ENCODE measurements around the gene FXYD2. TPM values are rescaled to one million over a fixed set of nuclear protein-coding genes. Genes with fewer than 3 reads are reported as not detected.

FXYD2 gene
- total and polyA plus RNA-seq, 2 of the 13 experiments (the other 11 are each of a cell fraction or from before 2014, with no cell fraction given), result 45.9 to 106 TPM

- TF ChIP-seq ZNF576 (CRISPR knock-in tag; IDR thresholded peaks at IDR 0.05), result no peak
Observed at GRCh38 chr11:117837791-117838190, 13.2 kb upstream of the FXYD2 start (continued).

GRCh38 chr11:117837070-117837776 is 12.7 kb upstream of the FXYD2 start:
- no peaks in the 10 kb centered on the region for H3K79me2 ChIP-seq (ENCODE audit: insufficient read depth, low read length)
- in situ Hi-C loops (cut with HindIII; ENCODE audit: extremely low pct_ligation_motif_present, low pct_unique_long_range_greater_than_20kb) (loop anchor here (10.0 kb wide), 1 partner anchor 218 kb away; no protein-coding TSS in a partner anchor), intact Hi-C loops (cut with micrococcal nuclease; ENCODE audit: unreplicated experiment) (no loop called here)
- FAIRE-seq (no peak), DNase-seq (ENCODE audit: low spot score) (no peak), ATAC-seq (no peak)
- no peak overlapping the region for H2AFZ ChIP-seq (ENCODE audit: low read length)
- WGBS (ENCODE audit: low lambda C conversion rate), result 24% methylated on average over 14 of the region's 18 CpGs
- peaks cover 26% of the 10 kb centered on the region for H3K4me1 ChIP-seq (ENCODE audit: insufficient read depth, low read length)
- H3K9me3 ChIP-seq (ENCODE audit: low read length), result no peaks in the 10 kb centered on the region
- H3K4me3 ChIP-seq (replicated peaks in 1 of 3; ENCODE audit: insufficient read depth in 1 of 3, low read depth in 2 of 3, low read length in 3 of 3), result no peak overlapping the region
- BruUV-seq (replicated peaks), result no TSS peak
- ChIA-PET POLR2A (no interaction called here), CTCF (ENCODE audit: low intra/inter-chr PET ratio, low total read pairs) (no interaction called here)
- H3K27me3 ChIP-seq (ENCODE audit: control insufficient read depth in 1 of 2, insufficient read depth in 2 of 2, low read length in 2 of 2), result peaks cover 13 to 60% of the 10 kb centered on the region in 2 experiments; a peak in 4 of 5 replicates
- no peaks in the 10 kb centered on the region for H3K36me3 ChIP-seq (replicated peaks in 1 of 2; ENCODE audit: control insufficient read depth in 1 of 2, insufficient read depth in 2 of 2, low read length in 2 of 2)
- H3K9ac ChIP-seq (ENCODE audit: insufficient read depth, low read depth, low read length), result no peak overlapping the region
- no peak overlapping the region for H3K4me2 ChIP-seq (ENCODE audit: low read depth, low read length)
- H3K27ac ChIP-seq (ENCODE audit: extremely low read length, insufficient read depth, low read length), result no peak overlapping the region
- TF ChIP-seq U2AF1 (optimal IDR thresholded peaks at IDR 0.05; ENCODE audit: low read depth, low read length) (no peak), ZNF678 (CRISPR knock-in tag; IDR thresholded peaks at IDR 0.05) (no peak), RFX3 (CRISPR knock-in tag; IDR thresholded peaks at IDR 0.05) (no peak), ZEB1 (IDR thresholded peaks at IDR 0.05; ENCODE audit: insufficient replicate concordance, low read depth) (no peak), ZNF44 (CRISPR knock-in tag; IDR thresholded peaks at IDR 0.05) (no peak), HNRNPH1 (optimal IDR thresholded peaks at IDR 0.05; ENCODE audit: low read depth, low read length) (no peak), ELF3 (CRISPR knock-in tag; IDR thresholded peaks at IDR 0.05) (no peak), ZNF282 (IDR thresholded peaks at IDR 0.05; ENCODE audit: partially characterized antibody) (no peak), SMARCE1 (IDR thresholded peaks at IDR 0.05; ENCODE audit: borderline replicate concordance) (no peak), SRF (IDR thresholded peaks at IDR 0.05; ENCODE audit: low read depth, low read length) (no peak), GFI1 (CRISPR knock-in tag; IDR thresholded peaks at IDR 0.05; ENCODE audit: borderline replicate concordance) (no peak), ZFP90 (CRISPR knock-in tag; IDR thresholded peaks at IDR 0.05; ENCODE audit: borderline replicate concordance) (no peak), SP2 (CRISPR knock-in tag; IDR thresholded peaks at IDR 0.05) (no peak), PRPF4 (IDR thresholded peaks at IDR 0.05; ENCODE audit: low read depth, low read length, poor library complexity, severe bottlenecking) (no peak), PTBP1 (IDR thresholded peaks at IDR 0.05; ENCODE audit: low read depth, low read length, poor library complexity, severe bottlenecking) (no peak)
- TF ChIP-seq, protein P1, sequence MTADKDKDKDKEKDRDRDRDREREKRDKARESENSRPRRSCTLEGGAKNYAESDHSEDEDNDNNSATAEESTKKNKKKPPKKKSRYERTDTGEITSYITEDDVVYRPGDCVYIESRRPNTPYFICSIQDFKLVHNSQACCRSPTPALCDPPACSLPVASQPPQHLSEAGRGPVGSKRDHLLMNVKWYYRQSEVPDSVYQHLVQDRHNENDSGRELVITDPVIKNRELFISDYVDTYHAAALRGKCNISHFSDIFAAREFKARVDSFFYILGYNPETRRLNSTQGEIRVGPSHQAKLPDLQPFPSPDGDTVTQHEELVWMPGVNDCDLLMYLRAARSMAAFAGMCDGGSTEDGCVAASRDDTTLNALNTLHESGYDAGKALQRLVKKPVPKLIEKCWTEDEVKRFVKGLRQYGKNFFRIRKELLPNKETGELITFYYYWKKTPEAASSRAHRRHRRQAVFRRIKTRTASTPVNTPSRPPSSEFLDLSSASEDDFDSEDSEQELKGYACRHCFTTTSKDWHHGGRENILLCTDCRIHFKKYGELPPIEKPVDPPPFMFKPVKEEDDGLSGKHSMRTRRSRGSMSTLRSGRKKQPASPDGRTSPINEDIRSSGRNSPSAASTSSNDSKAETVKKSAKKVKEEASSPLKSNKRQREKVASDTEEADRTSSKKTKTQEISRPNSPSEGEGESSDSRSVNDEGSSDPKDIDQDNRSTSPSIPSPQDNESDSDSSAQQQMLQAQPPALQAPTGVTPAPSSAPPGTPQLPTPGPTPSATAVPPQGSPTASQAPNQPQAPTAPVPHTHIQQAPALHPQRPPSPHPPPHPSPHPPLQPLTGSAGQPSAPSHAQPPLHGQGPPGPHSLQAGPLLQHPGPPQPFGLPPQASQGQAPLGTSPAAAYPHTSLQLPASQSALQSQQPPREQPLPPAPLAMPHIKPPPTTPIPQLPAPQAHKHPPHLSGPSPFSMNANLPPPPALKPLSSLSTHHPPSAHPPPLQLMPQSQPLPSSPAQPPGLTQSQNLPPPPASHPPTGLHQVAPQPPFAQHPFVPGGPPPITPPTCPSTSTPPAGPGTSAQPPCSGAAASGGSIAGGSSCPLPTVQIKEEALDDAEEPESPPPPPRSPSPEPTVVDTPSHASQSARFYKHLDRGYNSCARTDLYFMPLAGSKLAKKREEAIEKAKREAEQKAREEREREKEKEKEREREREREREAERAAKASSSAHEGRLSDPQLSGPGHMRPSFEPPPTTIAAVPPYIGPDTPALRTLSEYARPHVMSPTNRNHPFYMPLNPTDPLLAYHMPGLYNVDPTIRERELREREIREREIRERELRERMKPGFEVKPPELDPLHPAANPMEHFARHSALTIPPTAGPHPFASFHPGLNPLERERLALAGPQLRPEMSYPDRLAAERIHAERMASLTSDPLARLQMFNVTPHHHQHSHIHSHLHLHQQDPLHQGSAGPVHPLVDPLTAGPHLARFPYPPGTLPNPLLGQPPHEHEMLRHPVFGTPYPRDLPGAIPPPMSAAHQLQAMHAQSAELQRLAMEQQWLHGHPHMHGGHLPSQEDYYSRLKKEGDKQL (CRISPR knock-in tag; IDR thresholded peaks at IDR 0.05; ENCODE audit: low read depth), result no peak
- H4K20me1 ChIP-seq (ENCODE audit: insufficient read depth, low read length), result no peaks in the 10 kb centered on the region

Data from HepG2 (cell line).